Urinary bladder (tissue), 4 donors: ENCODE results near the gene NIN. TPM values are rescaled to one million over a fixed set of nuclear protein-coding genes. Genes with fewer than 3 reads are reported as not detected.

Experiments used
- DNase-seq: peaks from one replicate; pipeline ENCODE4 v3.0.0-alpha.2; 2015; ENCODE audit errors: extremely low spot score
- H3K27ac ChIP-seq: one replicate; pipeline ENCODE4 v1.5.1; 2013; ENCODE audit warnings: low read depth, mild to moderate bottlenecking, moderate library complexity
- H3K36me3 ChIP-seq: one replicate; pipeline ENCODE4 v1.6.1; 2013; ENCODE audit warnings: mild to moderate bottlenecking, moderate library complexity; ENCODE audit not compliant: insufficient read depth
- H3K4me1 ChIP-seq: one replicate; pipeline ENCODE4 v1.6.1; 2013; ENCODE audit warnings: mild to moderate bottlenecking, moderate library complexity; ENCODE audit not compliant: insufficient read depth
- H3K4me3 ChIP-seq: one replicate; pipeline ENCODE4 v1.5.1; 2013; ENCODE audit warnings: low read depth, low read length
- WGBS: extraction: QIAGEN DNeasy Blood & Tissue Kit; methylation state at CpG from one replicate; pipeline ENCODE4 v1.1.7; 2013; 5-methylcytosine and 5-hydroxymethylcytosine counted together
- polyA plus RNA-seq: library from polyadenylated mRNA; stranded (reverse); fragments of 200-250 nt; gene quantifications from one replicate; pipeline ENCODE4 v1.2.3, GENCODE V29; 2013
- total RNA-seq: library from RNA; depleted of rRNA; stranded (reverse); fragments of >200 nt; gene quantifications from one replicate; pipeline ENCODE4 v1.2.3, GENCODE V29; 2014
- donor health status: healthy with polysubstance abuse.
- donor health status: healthy.

NIN gene
- total and polyA plus RNA-seq, 2 donors = 11.3 to 46.8 TPM

GRCh38 chr14:50801706-50802105 is 29.3 kb downstream of the NIN start:
- no peak for DNase-seq
- WGBS = 48% methylated on average over 1 of the region's 1 CpG
- no peak overlapping the region for H3K4me3 ChIP-seq
- H3K27ac ChIP-seq = no peak overlapping the region
- no peaks in the 10 kb centered on the region for H3K4me1 ChIP-seq
- no peaks in the 10 kb centered on the region for H3K36me3 ChIP-seq

DNA sequence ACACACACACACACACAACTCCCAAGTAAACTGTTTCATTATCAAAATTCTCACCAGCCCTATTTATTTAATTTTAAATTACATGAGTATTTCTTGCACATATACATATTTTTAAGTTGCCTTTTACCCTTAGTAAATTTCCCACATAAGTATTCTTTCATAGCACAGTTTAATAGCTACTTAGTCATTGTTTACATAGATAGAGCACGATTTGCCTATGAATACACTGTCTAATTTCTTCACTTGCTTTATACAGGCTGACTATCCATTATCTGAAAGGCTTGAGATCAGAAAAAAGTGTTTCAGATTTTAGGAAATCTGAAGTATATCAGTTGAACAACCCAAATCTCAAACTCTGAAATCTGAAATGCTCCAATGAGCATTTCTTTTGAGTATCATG is 30.9 kb downstream of the NIN start:
- Histone ChIP-seq H3K4me3 (no peak overlapping the region), H3K4me1 (no peaks in the 10 kb centered on the region), H3K27ac (no peak overlapping the region), H3K36me3 (no peaks in the 10 kb centered on the region)
- WGBS = 21% methylated on average over 1 of the region's 1 CpG
- no peak for DNase-seq

DNA sequence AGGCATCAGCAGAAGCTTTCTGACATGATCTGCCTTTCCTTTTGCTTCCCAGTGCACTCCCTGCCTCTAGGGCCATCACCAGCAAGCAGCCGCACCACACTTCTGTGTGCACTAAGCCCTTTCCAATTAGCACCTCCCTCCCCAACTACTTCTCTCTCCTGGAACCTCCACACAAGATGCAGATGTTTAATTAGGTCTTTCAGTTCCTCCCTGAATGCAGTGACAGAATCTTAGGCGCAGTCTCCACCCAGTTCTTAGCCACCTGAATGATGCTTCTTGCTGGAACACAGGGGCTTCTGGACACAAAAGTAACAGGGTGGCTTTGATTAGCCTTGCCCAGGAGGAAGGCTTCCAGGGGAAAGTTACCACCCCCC is 32.9 kb downstream of the NIN start:
- no peak for DNase-seq
- no peaks in the 10 kb centered on the region for H3K4me1 ChIP-seq
- no peaks in the 10 kb centered on the region for H3K36me3 ChIP-seq
- 96% methylated on average over 2 of the region's 2 CpGs for WGBS
- H3K4me3 ChIP-seq = no peak overlapping the region
- H3K27ac ChIP-seq = no peak overlapping the region

- Histone ChIP-seq H3K4me3 (no peak overlapping the region), H3K27ac (no peak overlapping the region), H3K36me3 (no peaks in the 10 kb centered on the region), H3K4me1 (no peaks in the 10 kb centered on the region)
- 85% methylated on average over 6 of the region's 6 CpGs for WGBS
- no peak for DNase-seq
Measured at GRCh38 chr14:50797250-50798047, 33.5 kb downstream of the NIN start.

- H3K4me3 ChIP-seq = no peak overlapping the region
- H3K27ac ChIP-seq = no peak overlapping the region
- H3K4me1 ChIP-seq = no peaks in the 10 kb centered on the region
- DNase-seq = no peak
- WGBS = 70% methylated on average over 6 of the region's 6 CpGs
- H3K36me3 ChIP-seq = peaks cover 2% of the 10 kb centered on the region
Measured at GRCh38 chr14:50796390-50796789, 34.6 kb downstream of the NIN start.

GRCh38 chr14:50795909-50796308 is 35.1 kb downstream of the NIN start:
- H3K27ac ChIP-seq = no peak overlapping the region
- no peak for DNase-seq
- no peaks in the 10 kb centered on the region for H3K4me1 ChIP-seq
- WGBS = 89% methylated on average over 3 of the region's 3 CpGs
- peaks cover 2% of the 10 kb centered on the region for H3K36me3 ChIP-seq
- no peak overlapping the region for H3K4me3 ChIP-seq

DNA sequence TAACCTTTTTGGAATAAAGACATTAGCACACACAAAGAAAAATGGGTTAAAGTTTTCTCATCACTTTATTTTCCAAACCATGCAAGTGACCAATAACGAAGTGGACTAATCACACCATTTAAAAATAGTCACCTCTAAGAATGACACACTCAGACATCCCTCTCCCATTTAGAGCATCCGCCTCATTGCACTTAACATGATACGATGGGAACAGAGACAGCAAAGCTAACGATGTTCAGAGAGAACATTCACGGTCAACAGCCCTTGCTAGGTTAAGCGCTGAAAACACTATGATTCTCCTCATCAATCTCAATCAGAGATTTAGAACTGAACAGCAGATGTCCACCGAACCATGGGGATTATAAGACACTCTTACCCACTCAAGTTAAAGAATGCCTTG is 35.8 kb downstream of the NIN start:
- Histone ChIP-seq H3K36me3 (peaks cover 2% of the 10 kb centered on the region), H3K4me3 (no peak overlapping the region), H3K4me1 (no peaks in the 10 kb centered on the region), H3K27ac (no peak overlapping the region)
- WGBS = 92% methylated on average over 7 of the region's 7 CpGs
- DNase-seq = no peak

DNA sequence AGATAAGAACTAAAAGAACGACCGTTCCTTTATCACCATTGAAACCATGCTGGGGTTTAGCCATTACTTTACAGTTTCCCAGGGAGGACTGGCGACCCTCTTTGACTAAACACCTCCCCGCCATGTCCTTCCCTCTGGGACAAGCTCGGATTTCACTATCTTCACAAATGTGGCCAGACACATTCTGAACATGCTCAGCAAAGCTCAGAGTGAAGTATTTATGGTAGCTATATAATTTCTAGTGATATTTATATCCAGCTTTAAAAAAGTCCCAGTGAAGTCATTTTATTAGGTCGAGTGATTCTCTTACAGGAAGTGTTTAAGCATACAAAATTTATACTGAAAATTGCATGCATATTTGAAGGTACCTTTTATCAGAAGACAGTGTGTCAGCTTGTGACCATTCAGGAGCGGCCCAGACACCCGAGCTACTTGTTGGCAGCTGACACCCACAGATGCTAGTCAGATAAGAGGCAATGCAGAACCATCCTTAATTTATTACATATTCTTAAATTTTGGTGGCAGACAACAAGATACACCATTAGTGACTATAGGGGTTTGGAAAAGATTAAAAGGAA is 36.8 kb downstream of the NIN start:
- 44% methylated on average over 8 of the region's 8 CpGs for WGBS
- H3K27ac ChIP-seq = no peak overlapping the region
- peaks cover 2% of the 10 kb centered on the region for H3K36me3 ChIP-seq
- no peaks in the 10 kb centered on the region for H3K4me1 ChIP-seq
- DNase-seq = no peak
- no peak overlapping the region for H3K4me3 ChIP-seq

- 87% methylated on average over 14 of the region's 14 CpGs for WGBS
- Histone ChIP-seq H3K4me3 (no peak overlapping the region), H3K36me3 (peaks cover 2% of the 10 kb centered on the region), H3K4me1 (no peaks in the 10 kb centered on the region), H3K27ac (no peak overlapping the region)
- DNase-seq = no peak
Measured at GRCh38 chr14:50792634-50793068, 38.3 kb downstream of the NIN start.

DNA sequence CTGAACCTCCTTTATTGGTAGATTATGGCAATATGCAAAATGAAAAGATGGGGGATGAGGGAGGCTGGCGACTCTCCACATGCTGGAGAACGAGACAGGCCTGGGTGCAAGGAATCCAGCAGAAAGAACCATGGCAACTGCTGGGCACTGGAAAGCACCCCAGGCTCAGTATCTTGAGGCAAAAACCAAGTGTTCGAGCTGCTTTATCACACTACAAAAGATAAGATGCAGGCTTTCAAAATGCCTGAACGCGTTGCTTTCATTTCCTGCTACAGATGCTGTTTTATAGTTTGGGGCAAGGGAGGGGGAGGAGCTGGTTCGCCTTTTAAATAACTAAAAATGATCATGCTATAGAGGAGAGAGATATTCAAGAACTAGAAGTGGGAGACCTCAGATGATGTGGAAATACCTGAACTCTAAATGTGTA is 38.9 kb downstream of the NIN start:
- H3K4me3 ChIP-seq = no peak overlapping the region
- H3K4me1 ChIP-seq = no peaks in the 10 kb centered on the region
- whole genome bisulfite sequencing = 59% methylated on average over 6 of the region's 6 CpGs
- DNase-seq = no peak
- H3K36me3 ChIP-seq = peaks cover 2% of the 10 kb centered on the region
- no peak overlapping the region for H3K27ac ChIP-seq

DNA sequence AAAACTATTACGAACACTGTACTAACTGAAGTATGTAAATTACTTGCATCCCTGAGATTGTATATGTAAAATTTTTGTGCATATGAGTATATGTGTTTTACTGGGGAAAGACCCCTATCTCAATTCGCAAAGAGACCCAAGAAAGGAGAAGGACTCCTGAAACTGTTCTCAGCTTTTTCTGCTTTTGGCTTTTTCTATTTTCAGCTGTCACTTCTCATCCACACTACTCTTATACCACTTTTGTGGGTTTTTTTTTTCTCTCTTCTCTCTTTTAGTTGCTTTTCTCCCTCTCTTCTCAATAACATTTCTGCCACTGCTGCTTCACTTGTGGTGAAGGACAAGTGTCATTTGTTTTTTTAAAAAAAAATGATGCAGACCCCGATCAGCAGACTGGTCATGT is 39.8 kb downstream of the NIN start:
- H3K4me1 ChIP-seq = no peaks in the 10 kb centered on the region
- peaks cover 2% of the 10 kb centered on the region for H3K36me3 ChIP-seq
- H3K4me3 ChIP-seq = no peak overlapping the region
- WGBS = 84% methylated on average over 3 of the region's 3 CpGs
- no peak for DNase-seq
- no peak overlapping the region for H3K27ac ChIP-seq

GRCh38 chr14:50790589-50790988 is 40.4 kb downstream of the NIN start:
- peaks cover 2% of the 10 kb centered on the region for H3K36me3 ChIP-seq
- H3K27ac ChIP-seq = no peak overlapping the region
- H3K4me1 ChIP-seq = no peaks in the 10 kb centered on the region
- no peak overlapping the region for H3K4me3 ChIP-seq
- DNase-seq = no peak
- WGBS = 50% methylated on average over 2 of the region's 2 CpGs

GRCh38 chr14:50786751-50787464 is 44.1 kb downstream of the NIN start:
- 73% methylated on average over 3 of the region's 3 CpGs for WGBS
- Histone ChIP-seq H3K36me3 (no peaks in the 10 kb centered on the region), H3K27ac (no peak overlapping the region), H3K4me1 (no peaks in the 10 kb centered on the region), H3K4me3 (no peak overlapping the region)
- no peak for DNase-seq
